ENCODE data around the gene KIAA2012.
A peak's percentile ranks its signal among the peaks of the same experiment; 100 is the strongest.

The KIAA2012 gene

DNA sequence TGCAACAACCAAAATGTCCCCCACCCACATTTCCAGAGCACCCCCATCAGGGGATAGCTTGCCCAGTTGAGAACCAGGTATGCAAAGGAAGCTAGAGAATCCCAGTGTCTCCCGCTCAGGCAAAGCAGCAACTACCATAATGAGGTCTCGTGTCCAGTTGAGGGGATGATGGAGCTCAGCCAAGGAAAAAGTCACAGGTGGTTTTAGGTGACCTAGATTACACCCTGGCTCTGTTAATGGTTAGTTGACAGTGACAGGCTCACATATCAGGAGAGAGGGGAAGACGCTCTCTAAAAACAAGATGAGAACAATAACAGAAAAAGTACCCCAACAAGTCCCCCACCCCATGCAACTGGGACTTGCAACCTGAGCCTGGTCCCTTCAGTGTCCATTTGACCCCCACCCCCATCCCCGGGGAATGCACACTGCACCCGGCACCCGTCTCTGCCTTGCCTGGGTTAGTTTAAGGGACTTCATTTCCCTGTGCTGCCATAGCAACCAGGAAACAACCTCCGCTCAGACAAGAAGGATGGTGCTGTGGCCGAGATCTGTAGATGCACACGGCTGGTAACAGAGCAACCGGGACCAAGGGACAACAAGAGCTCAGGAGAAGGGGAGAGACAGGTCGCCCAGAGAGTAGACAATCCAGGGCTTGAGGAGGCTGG, at the start of gene KIAA2012:
TSS of gene KIAA2012 (plus strand) at position 519 of the 665 bp plus-strand sequence. CDS start 373 bp downstream, outside the sequence.
- peaks cover 12 to 23% of the 10 kb centered on the region in 2 donors for H3K27me3 Mint-ChIP-seq
- H3K9me3 Mint-ChIP-seq = peaks cover 0 to 5% of the 10 kb centered on the region in 2 donors
- peaks cover 0 to 3% of the 10 kb centered on the region in 2 donors for H3K4me1 Mint-ChIP-seq
- DNase-seq = no peak
- no peak for ATAC-seq (replicated peaks)
- no peak within 1 kb of the TSS for H3K4me3 Mint-ChIP-seq
- H3K27ac Mint-ChIP-seq = no peak within 1 kb of the TSS
- H3K36me3 Mint-ChIP-seq = no peaks in the 10 kb centered on the region

DNA sequence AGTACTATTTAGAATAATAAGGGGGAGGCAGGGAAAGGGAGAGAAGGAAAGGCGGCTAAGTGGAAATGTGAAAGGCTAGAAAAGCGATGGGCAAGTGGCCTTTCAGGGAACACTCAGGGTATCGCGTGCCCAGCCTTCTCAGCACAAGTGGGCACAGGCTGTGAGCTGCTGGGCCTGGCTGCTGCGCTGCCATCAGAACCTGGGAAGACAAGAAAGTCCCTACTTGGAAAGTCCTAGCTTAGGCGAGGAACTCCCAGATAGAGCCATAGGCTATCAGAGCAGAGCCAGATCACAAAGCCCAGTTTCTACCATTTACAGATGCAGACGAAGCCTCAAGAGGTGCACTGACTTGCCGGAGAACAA, 49.2 kb upstream of the KIAA2012 start:
- Mint-ChIP-seq H3K4me1 (no peaks in the 10 kb centered on the region), H3K4me3 (no peak overlapping the region), H3K27me3 (peaks cover 19 to 28% of the 10 kb centered on the region in 2 donors), H3K27ac (no peak overlapping the region), H3K36me3 (no peaks in the 10 kb centered on the region), H3K9me3 (no peaks in the 10 kb centered on the region)
- ATAC-seq (replicated peaks) (no peak), DNase-seq (no peak)

DNA sequence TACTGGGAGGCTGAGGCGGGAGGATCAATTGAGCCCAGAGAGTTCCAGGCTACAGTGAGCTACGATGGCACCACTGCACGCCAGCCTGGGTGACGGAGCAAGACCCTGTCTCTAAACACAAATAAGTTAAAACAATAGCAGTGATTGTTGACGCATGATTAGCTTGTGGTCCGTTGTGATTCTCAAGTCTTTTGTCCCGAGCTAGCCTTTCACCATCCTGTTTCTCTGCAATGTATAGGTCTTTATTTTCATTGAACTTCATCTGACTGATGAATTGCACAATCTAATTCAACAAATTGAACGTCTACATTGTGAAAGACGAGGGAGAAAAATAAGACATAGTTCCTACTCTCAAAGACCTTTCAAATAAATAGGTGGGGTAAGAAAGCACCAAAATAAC, 48.2 kb upstream of the KIAA2012 start:
- ATAC-seq (replicated peaks) = no peak
- Mint-ChIP-seq H3K9me3 (no peaks in the 10 kb centered on the region), H3K4me3 (no peak overlapping the region), H3K4me1 (no peaks in the 10 kb centered on the region), H3K36me3 (no peaks in the 10 kb centered on the region), H3K27me3 (peaks cover 21 to 30% of the 10 kb centered on the region in 2 donors), H3K27ac (no peak overlapping the region)
- no peak for DNase-seq

DNA sequence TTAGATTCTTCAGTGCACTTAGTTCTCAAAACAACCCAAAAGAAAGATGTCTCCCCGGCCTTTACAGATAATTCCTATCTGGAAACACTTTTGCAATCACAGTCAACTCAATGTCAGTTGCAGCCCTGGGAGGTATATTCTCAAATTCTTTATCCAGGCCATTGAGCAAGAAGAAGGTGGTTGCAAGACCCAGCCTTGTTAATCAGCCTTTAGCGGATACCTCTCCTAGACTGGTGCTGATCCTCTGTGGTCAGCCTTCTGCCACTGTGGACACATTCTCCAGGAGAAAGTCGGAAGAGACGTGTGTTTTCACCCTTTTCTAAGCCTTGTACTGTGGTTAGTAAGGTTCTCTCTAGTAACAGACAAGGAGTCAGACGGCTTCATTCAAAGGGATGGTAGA, 47.2 kb upstream of the KIAA2012 start:
- ATAC-seq (replicated peaks) (no peak), DNase-seq (no peak)
- H3K27ac Mint-ChIP-seq = no peak overlapping the region
- H3K9me3 Mint-ChIP-seq = no peaks in the 10 kb centered on the region
- no peaks in the 10 kb centered on the region for H3K4me1 Mint-ChIP-seq
- no peak overlapping the region for H3K4me3 Mint-ChIP-seq
- no peaks in the 10 kb centered on the region for H3K36me3 Mint-ChIP-seq
- peaks cover 23 to 28% of the 10 kb centered on the region in 2 donors for H3K27me3 Mint-ChIP-seq

DNA sequence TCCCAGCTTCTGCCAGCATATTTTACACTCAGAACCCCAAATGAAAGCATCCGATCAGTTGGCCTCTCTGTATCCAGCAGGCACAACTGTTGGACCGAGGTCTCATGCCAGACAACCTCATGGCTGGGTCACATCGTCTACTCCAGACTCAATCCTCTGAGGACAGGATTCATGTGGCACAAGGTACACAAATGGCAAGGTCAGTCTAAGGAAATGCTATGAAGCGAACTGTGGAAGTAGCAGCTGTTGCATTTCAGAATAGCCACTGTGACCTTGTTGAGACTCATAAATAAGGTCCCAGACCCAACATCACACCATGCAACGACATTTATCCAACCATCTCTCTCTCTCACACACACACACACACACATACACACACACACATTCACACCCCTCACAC, 46.5 kb upstream of the KIAA2012 start:
- Mint-ChIP-seq H3K4me1 (no peaks in the 10 kb centered on the region), H3K36me3 (no peaks in the 10 kb centered on the region), H3K9me3 (no peaks in the 10 kb centered on the region), H3K27ac (no peak overlapping the region), H3K4me3 (no peak overlapping the region), H3K27me3 (peaks cover 25 to 31% of the 10 kb centered on the region in 2 donors)
- ATAC-seq (replicated peaks) = no peak
- no peak for DNase-seq

DNA sequence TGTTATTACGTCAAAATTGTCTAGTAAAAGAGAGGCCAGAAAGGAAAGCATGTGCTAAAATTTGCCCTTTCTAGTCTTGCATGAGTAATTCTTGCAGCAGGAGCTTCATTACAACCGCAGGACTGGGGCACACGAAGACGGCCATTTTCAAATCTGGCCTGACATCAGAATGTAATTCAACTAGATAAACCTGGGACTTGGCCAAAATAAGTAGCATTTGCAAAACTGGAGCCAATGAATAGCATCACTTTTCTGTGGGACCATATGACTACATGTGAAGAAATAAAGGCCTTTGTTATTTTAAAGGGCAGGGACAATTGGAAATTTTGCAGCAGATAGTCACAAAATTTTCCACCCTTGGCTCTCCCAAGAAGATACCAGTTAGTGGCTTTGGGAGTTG, 42.4 kb upstream of the KIAA2012 start:
- Mint-ChIP-seq H3K4me3 (no peak overlapping the region), H3K9me3 (no peaks in the 10 kb centered on the region), H3K27me3 (peaks cover 34 to 37% of the 10 kb centered on the region in 2 donors), H3K36me3 (no peaks in the 10 kb centered on the region), H3K4me1 (peaks cover 14% of the 10 kb centered on the region in 2 donors), H3K27ac (no peak overlapping the region)
- no peak for ATAC-seq (replicated peaks)
- no peak for DNase-seq

DNA sequence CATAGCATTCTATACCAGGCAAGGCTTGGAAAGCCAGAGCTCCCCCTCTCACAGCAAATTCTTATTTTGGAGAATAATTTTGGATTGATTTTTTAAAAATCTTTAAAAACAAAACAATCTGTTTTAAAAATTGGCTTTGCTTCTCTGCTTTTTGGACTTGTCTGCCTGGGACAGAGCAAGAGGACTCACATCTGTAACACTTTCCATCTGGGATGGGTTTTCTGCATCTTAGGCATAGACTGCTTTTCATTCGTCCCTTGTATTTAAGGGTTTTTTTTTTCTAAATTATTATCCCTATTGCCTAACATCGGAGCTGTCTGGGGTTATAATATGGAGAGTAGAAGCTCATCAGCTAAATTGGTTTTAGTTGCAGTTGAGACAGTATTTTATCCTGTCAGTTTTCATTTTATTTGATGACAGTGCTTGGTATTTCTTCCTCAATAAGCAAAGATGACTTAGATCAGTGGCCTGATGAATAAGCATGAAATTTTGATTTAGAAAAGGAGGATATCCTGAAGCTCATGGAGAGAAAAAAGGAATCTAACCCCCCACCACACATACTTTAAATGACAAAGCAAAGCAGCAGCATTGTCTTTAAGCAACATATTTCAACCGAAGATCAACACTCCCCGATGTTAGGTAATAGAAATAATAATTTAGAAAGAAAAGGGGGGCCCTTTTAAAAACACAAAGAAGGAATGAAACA, 41.7 kb upstream of the KIAA2012 start:
- H3K27me3 Mint-ChIP-seq = peaks cover 30 to 34% of the 10 kb centered on the region in 2 donors
- DNase-seq (no peak), ATAC-seq (replicated peaks) (no peak)
- H3K9me3 Mint-ChIP-seq = no peaks in the 10 kb centered on the region
- H3K4me1 Mint-ChIP-seq = peaks cover 14% of the 10 kb centered on the region in 2 donors
- H3K36me3 Mint-ChIP-seq = no peaks in the 10 kb centered on the region
- no peak overlapping the region for H3K4me3 Mint-ChIP-seq
- H3K27ac Mint-ChIP-seq = no peak overlapping the region

DNA sequence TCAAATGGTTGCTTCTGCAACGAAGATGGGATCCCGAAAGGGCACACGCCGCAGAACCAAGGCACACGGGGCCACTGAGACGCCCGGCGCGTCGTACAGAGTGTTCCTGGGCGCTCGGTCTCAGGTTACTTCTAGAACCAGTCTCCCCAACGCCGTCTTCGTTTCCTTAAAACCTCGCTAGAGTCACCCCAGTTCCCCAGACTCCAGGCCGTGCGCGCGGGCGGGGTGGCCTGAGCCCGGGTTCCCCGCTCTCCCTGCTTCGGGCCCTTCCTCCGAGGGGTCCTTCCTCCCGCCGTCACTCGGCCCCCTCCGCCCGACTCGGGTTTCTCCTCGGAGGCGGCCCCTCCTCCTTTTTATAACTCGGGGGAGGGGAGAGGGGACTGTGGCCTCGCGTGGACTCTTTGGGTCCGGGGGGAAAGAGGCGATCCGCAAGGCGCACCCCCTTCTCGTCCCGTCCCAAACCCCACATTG, 40.2 kb upstream of the KIAA2012 start:
- Mint-ChIP-seq H3K36me3 (no peaks in the 10 kb centered on the region), H3K4me1 (peaks cover 14% of the 10 kb centered on the region in 2 donors), H3K9me3 (no peaks in the 10 kb centered on the region), H3K4me3 (peak overlapping the region in 1 of 2 donors; percentile 89), H3K27ac (no peak overlapping the region), H3K27me3 (peaks cover 24 to 28% of the 10 kb centered on the region in 2 donors)
- ATAC-seq (replicated peaks) (peak; percentile 22 to 33), DNase-seq (peak; percentile 10)

DNA sequence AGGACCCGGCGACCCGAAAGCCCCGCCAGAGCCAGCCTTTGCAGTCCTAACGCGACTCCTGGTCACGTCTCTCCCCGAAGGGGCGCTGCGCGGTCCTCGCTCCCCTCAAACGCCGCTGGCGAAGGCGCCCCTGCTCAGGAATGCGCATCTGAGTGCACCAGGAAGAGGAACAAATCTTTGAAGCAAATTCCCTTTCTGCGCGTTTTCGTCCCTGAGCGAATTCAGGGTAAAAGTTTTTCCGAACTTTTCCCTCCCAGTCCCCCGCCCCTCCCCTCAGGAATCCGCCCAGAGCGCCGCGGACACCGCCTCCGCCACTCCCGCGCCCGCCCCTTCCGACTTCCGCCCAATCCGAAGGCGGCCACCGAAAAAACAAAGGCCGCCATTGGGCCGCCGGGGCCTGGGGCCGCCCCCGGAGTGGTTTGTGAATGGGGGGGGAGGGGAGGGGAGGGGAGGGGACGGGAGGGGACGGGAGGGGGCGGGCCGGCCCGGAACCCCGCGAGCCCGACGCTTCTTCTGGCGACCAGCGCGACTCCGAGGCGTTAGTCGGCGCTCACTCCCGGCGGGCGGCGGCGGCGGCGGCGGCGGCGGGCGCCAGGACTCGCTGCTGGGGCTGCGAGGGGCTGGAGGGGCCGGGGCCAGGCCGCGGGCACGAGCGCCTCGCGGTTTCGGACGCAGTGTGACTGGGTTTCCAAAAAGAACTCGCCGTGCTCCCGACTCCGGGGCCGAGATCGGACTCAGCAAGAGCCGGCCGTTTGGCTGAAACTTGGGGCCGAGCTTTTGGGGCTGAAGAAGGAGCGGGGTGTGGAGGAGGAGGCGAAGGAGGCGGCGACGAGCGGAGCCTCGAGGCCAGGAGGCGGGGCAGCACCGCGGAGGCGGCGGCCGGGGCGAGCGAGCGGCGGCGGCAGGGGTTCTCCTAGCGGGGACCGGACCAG, 39.5 kb upstream of the KIAA2012 start, which contains the start of gene FZD7:
TSS of gene FZD7 (plus strand) at position 539 of the 932 bp plus-strand sequence. CDS start 793 bp downstream, outside the sequence.
- H3K4me1 Mint-ChIP-seq = peaks cover 14% of the 10 kb centered on the region in 2 donors
- peak within 1 kb of the TSS in 1 of 2 donors; percentile 89 for H3K4me3 Mint-ChIP-seq
- no peaks in the 10 kb centered on the region for H3K36me3 Mint-ChIP-seq
- H3K27ac Mint-ChIP-seq = no peak within 1 kb of the TSS
- H3K9me3 Mint-ChIP-seq = no peaks in the 10 kb centered on the region
- peak; percentile 70 for DNase-seq
- ATAC-seq (replicated peaks) = peak; percentile 85
- H3K27me3 Mint-ChIP-seq = peaks cover 28 to 32% of the 10 kb centered on the region in 2 donors

DNA sequence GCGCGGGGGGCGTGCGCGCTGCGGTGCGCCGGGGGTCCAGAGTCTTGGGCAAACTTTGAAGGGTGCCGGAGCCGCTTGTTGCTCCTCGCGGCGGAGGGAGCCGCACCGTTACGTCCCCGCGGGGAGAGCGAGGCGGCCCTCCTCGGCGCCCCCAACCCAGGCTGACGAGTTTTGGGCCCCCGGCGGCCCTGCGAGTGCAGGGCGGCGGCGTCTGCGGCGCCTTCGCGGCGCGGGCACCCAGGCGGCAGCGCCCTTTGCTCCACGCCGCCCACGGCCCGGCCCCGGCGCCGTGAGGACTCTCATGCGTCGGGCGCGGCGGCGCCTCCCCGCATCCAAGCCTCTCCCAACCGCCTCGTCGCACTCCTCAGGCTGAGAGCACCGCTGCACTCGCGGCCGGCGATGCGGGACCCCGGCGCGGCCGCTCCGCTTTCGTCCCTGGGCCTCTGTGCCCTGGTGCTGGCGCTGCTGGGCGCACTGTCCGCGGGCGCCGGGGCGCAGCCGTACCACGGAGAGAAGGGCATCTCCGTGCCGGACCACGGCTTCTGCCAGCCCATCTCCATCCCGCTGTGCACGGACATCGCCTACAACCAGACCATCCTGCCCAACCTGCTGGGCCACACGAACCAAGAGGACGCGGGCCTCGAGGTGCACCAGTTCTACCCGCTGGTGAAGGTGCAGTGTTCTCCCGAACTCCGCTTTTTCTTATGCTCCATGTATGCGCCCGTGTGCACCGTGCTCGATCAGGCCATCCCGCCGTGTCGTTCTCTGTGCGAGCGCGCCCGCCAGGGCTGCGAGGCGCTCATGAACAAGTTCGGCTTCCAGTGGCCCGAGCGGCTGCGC, 38.6 kb upstream of the KIAA2012 start:
- H3K4me1 Mint-ChIP-seq = peaks cover 14% of the 10 kb centered on the region in 2 donors
- peak overlapping the region in 1 of 2 donors; percentile 85 for H3K4me3 Mint-ChIP-seq
- H3K9me3 Mint-ChIP-seq = no peaks in the 10 kb centered on the region
- H3K27ac Mint-ChIP-seq = no peak overlapping the region
- peak; percentile 4 for DNase-seq
- peak in 1 of 2 donors; percentile 5 for ATAC-seq (replicated peaks)
- no peaks in the 10 kb centered on the region for H3K36me3 Mint-ChIP-seq
- H3K27me3 Mint-ChIP-seq = peaks cover 37% of the 10 kb centered on the region in 2 donors

DNA sequence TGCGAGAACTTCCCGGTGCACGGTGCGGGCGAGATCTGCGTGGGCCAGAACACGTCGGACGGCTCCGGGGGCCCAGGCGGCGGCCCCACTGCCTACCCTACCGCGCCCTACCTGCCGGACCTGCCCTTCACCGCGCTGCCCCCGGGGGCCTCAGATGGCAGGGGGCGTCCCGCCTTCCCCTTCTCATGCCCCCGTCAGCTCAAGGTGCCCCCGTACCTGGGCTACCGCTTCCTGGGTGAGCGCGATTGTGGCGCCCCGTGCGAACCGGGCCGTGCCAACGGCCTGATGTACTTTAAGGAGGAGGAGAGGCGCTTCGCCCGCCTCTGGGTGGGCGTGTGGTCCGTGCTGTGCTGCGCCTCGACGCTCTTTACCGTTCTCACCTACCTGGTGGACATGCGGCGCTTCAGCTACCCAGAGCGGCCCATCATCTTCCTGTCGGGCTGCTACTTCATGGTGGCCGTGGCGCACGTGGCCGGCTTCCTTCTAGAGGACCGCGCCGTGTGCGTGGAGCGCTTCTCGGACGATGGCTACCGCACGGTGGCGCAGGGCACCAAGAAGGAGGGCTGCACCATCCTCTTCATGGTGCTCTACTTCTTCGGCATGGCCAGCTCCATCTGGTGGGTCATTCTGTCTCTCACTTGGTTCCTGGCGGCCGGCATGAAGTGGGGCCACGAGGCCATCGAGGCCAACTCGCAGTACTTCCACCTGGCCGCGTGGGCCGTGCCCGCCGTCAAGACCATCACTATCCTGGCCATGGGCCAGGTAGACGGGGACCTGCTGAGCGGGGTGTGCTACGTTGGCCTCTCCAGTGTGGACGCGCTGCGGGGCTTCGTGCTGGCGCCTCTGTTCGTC, 37.7 kb upstream of the KIAA2012 start:
- ATAC-seq (replicated peaks) (no peak), DNase-seq (peak; percentile 6)
- no peak overlapping the region for H3K27ac Mint-ChIP-seq
- peak overlapping the region in 1 of 2 donors; percentile 84 for H3K4me3 Mint-ChIP-seq
- no peaks in the 10 kb centered on the region for H3K36me3 Mint-ChIP-seq
- peaks cover 33 to 40% of the 10 kb centered on the region in 2 donors for H3K27me3 Mint-ChIP-seq
- H3K9me3 Mint-ChIP-seq = no peaks in the 10 kb centered on the region
- peaks cover 14% of the 10 kb centered on the region in 2 donors for H3K4me1 Mint-ChIP-seq

DNA sequence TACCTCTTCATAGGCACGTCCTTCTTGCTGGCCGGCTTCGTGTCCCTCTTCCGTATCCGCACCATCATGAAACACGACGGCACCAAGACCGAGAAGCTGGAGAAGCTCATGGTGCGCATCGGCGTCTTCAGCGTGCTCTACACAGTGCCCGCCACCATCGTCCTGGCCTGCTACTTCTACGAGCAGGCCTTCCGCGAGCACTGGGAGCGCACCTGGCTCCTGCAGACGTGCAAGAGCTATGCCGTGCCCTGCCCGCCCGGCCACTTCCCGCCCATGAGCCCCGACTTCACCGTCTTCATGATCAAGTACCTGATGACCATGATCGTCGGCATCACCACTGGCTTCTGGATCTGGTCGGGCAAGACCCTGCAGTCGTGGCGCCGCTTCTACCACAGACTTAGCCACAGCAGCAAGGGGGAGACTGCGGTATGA, 37.1 kb upstream of the KIAA2012 start:
- H3K27me3 Mint-ChIP-seq = peaks cover 38 to 44% of the 10 kb centered on the region in 2 donors
- no peaks in the 10 kb centered on the region for H3K9me3 Mint-ChIP-seq
- H3K36me3 Mint-ChIP-seq = no peaks in the 10 kb centered on the region
- no peak overlapping the region for H3K27ac Mint-ChIP-seq
- no peak overlapping the region for H3K4me3 Mint-ChIP-seq
- ATAC-seq (replicated peaks) = no peak
- H3K4me1 Mint-ChIP-seq = peaks cover 14% of the 10 kb centered on the region in 2 donors
- DNase-seq = no peak
